ENCODE measurements around the gene OR2F2.

DNA sequence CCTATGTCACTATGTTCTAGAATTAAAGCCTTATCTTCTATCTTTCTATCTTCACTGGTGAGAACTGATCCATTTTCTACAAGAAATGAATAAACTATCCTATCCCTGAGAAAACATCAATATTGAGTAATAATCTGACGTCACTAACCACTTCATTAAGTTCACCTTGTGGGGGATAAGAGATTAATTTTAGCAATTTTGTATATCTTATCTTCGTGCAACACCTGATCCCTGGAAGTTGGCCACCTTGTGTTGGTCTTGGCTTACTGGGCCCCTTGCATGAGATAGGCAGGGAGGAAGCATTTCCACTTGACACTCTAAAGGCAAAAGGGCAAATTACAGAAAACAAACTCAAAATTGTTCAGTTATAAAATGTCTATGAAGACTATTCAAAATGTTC is 45.0 kb downstream of the OR2F2 start:
- no peak for TF ChIP-seq GATA2 (IDR thresholded peaks at IDR 0.05; ENCODE audit: low read depth, low read length)
- no peak for TF ChIP-seq GATA3 (IDR thresholded peaks at IDR 0.05; ENCODE audit: low read depth, low read length)
